ENCODE results near the gene ZMYND11.

Gene ZMYND11

DNA sequence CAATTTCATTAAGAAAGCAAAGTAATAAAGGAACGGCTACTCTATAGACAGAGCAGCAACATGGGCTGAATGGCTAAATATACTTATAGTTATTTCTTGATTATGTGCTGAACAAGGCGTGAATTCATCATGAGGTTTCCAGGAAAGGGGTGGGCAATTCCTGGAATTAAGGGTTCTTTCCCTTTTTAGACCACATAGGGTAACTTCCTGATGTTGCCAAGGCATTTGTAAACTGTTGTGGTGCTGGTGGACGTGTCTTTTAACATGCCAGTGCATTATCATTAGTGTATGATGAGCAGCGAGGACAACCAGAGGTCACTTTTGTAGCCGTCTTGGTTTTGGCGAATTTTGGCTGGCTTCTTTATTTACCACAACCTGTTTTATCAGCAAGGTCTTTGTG lies 28.5 kb upstream of the ZMYND11 start:
- no peaks in the 10 kb centered on the region for H3K36me3 ChIP-seq
- TF ChIP-seq, protein P1, sequence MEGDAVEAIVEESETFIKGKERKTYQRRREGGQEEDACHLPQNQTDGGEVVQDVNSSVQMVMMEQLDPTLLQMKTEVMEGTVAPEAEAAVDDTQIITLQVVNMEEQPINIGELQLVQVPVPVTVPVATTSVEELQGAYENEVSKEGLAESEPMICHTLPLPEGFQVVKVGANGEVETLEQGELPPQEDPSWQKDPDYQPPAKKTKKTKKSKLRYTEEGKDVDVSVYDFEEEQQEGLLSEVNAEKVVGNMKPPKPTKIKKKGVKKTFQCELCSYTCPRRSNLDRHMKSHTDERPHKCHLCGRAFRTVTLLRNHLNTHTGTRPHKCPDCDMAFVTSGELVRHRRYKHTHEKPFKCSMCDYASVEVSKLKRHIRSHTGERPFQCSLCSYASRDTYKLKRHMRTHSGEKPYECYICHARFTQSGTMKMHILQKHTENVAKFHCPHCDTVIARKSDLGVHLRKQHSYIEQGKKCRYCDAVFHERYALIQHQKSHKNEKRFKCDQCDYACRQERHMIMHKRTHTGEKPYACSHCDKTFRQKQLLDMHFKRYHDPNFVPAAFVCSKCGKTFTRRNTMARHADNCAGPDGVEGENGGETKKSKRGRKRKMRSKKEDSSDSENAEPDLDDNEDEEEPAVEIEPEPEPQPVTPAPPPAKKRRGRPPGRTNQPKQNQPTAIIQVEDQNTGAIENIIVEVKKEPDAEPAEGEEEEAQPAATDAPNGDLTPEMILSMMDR (IDR thresholded peaks at IDR 0.05): no peak
- H3K27ac ChIP-seq: no peak overlapping the region
- no peaks in the 10 kb centered on the region for H3K9me3 ChIP-seq
- H3K4me3 ChIP-seq (ENCODE audit: low read depth in 1 of 2, low read length in 1 of 2): no peak overlapping the region
- peaks cover 3% of the 10 kb centered on the region for H3K27me3 ChIP-seq
- H3K4me1 ChIP-seq (ENCODE audit: control insufficient read depth in 1 of 2, insufficient read depth in 1 of 2, low read depth in 1 of 2, low read length in 1 of 2): no peaks in the 10 kb centered on the region

DNA sequence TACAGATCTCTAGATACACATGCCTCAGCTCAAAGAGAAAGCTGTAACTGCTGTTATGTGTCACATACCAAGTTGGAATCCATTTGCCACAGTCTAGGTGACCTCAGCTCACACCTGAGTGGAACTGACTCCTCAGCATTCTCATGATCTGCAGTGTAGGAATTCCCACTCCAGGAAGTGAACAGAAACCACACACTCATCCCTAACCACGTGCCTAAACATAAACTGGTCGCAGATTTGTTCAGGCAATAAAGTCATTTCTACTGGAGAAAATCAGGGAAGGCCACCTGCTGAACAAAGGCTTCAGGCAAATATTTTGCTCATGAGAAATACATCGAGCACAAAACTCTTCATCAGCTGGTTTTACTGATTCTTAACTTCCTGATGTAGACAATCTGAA lies 23.0 kb upstream of the ZMYND11 start:
- Histone ChIP-seq H3K4me1 (ENCODE audit: control insufficient read depth in 1 of 2, insufficient read depth in 1 of 2, low read depth in 1 of 2, low read length in 1 of 2) (no peaks in the 10 kb centered on the region), H3K27ac (no peak overlapping the region), H3K27me3 (peaks cover 15% of the 10 kb centered on the region), H3K36me3 (no peaks in the 10 kb centered on the region), H3K9me3 (no peaks in the 10 kb centered on the region), H3K4me3 (ENCODE audit: low read depth in 1 of 2, low read length in 1 of 2) (no peak overlapping the region)
- TF ChIP-seq, protein P1 (IDR thresholded peaks at IDR 0.05): no peak

DNA sequence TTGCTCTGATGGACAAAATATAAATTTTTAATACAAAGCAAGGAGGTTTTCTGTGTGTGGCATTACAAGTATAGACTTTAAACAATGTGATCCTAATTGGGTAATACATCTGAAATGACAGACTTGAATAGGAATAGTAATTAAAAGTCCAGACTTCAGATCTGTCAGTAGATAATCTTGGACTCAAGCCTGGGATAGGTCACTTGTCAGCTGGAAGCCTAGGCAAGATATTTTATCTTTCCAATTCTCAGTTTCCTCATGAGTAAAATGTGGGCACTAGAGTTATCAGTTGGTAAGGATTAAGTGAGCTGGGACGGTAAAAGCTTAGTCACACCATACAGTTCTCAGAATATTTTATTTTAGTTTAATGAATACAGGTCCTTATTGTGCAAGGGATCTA lies 10.4 kb upstream of the ZMYND11 start:
- Histone ChIP-seq H3K36me3 (no peaks in the 10 kb centered on the region), H3K9me3 (no peaks in the 10 kb centered on the region), H3K4me1 (ENCODE audit: control insufficient read depth in 1 of 2, insufficient read depth in 1 of 2, low read depth in 1 of 2, low read length in 1 of 2) (peaks cover 13 to 14% of the 10 kb centered on the region in 2 experiments), H3K27me3 (peaks cover 47% of the 10 kb centered on the region), H3K27ac (no peak overlapping the region), H3K4me3 (ENCODE audit: low read depth in 1 of 2, low read length in 1 of 2) (no peak overlapping the region)
- TF ChIP-seq, protein P1 (IDR thresholded peaks at IDR 0.05): no peak

DNA sequence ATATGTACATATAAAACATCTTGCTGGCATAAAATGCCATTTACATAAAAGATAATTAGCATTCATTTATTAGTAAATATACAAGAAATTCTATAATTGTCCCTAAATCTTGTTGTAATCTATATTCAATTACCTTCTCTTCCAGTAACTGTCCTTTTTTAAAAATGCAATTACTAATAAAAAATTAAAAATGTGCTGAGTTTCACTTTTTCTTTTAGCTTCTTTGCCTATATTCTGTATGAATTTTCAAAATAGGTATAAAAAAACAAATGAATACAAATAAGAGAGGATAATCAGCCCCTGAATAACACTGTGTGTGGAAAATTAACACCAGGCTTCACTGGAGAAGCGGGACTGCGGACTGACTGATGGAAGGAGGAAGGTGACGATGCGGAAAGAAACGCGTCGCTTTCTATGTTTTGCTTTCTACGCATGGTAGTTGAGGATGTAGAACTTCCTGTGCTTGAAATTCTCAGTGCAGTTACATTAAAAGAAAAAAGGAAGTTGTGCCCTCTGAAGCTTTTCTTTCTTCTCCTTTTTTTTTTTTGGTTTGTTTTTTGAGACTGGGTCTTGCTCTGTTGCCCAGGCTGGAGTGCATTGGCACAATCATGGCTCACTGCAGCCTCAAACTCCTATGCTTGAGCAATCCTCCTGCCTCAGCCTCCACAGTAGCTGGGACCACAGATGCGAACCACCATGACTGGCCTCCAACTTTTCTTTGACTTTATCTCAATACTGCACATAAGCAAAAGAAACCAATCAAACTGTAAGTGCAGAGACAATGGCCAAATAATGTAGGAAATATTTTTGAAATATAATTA lies 7.4 kb upstream of the ZMYND11 start:
- no peaks in the 10 kb centered on the region for H3K9me3 ChIP-seq
- no peak overlapping the region for H3K4me3 ChIP-seq (ENCODE audit: low read depth in 1 of 2, low read length in 1 of 2)
- peaks cover 14 to 16% of the 10 kb centered on the region in 2 experiments for H3K4me1 ChIP-seq (ENCODE audit: control insufficient read depth in 1 of 2, insufficient read depth in 1 of 2, low read depth in 1 of 2, low read length in 1 of 2)
- no peak overlapping the region for H3K27ac ChIP-seq
- H3K27me3 ChIP-seq: peaks cover 73% of the 10 kb centered on the region
- H3K36me3 ChIP-seq: no peaks in the 10 kb centered on the region
- TF ChIP-seq, protein P1 (IDR thresholded peaks at IDR 0.05): no peak

DNA sequence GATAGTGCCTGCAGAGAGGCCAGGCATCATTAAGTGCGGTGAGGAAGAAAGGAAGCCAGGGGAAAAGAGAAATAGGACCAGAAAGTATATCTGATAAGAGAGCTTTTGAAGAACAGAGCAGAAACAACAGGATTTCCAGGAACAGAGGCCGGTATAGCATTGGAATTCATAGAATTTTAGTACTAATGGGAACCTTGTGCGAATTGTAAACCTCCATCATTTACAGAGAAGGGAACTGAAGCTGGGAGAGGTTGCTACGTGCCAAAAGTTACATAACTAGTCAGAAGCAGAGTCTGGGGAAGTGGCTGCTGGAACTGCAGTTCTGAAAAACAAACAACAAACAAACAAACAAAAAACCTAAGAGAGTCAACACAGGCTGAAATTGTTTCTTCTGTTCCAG lies 5.4 kb upstream of the ZMYND11 start:
- Histone ChIP-seq H3K27ac (no peak overlapping the region), H3K27me3 (peaks cover 87% of the 10 kb centered on the region), H3K36me3 (no peaks in the 10 kb centered on the region), H3K9me3 (no peaks in the 10 kb centered on the region), H3K4me3 (ENCODE audit: low read depth in 1 of 2, low read length in 1 of 2) (no peak overlapping the region), H3K4me1 (ENCODE audit: control insufficient read depth in 1 of 2, insufficient read depth in 1 of 2, low read depth in 1 of 2, low read length in 1 of 2) (peaks cover 22 to 23% of the 10 kb centered on the region in 2 experiments)
- TF ChIP-seq, protein P1 (IDR thresholded peaks at IDR 0.05): no peak
